CD4-positive, alpha-beta memory T cell (primary cell): Measurements from ENCODE around the gene ARID3A. TPM values are rescaled to one million over a fixed set of nuclear protein-coding genes. Genes with fewer than 3 reads are reported as not detected.
A peak's percentile ranks its signal among the peaks of the same experiment; 100 is the strongest.

Experiments
- CTCF ChIA-PET: fragments of 350-600 bp; sonication (Branson Sonifier 250); formaldehyde crosslinking; loops from one replicate; lab custom pipeline; 2021; ENCODE audit warnings: inconsistent platforms; ENCODE audit not compliant: partially characterized antibody; lab: Charles Lee
- POLR2A ChIA-PET: fragments of 350-600 bp; sonication (Branson Sonifier 250); formaldehyde crosslinking; loops from one replicate; lab custom pipeline; 2021; ENCODE audit not compliant: partially characterized antibody; lab: Charles Lee
- DNase-seq, 5 donors: peaks; one replicate each; pipeline versions ENCODE4 v3.0.0 to v3.0.0-alpha.2; 2020 to 2022; ENCODE audit warnings: mixed read lengths in 1 of 5
- H3K27ac ChIP-seq: one replicate; pipeline ENCODE4 v1.7.0; 2013; ENCODE audit warnings: low read depth, low read length
- H3K27me3 ChIP-seq: 2 replicates; pipeline ENCODE4 v1.7.0; 2013; ENCODE audit warnings: mild to moderate bottlenecking, low read length, moderate library complexity; ENCODE audit not compliant: insufficient read depth
- H3K36me3 ChIP-seq: 2 replicates; pipeline ENCODE4 v1.7.0; 2013; ENCODE audit warnings: mild to moderate bottlenecking, low read length, moderate library complexity; ENCODE audit not compliant: insufficient read depth
- H3K4me1 ChIP-seq: 2 replicates; pipeline ENCODE4 v1.7.0; 2013; ENCODE audit warnings: mild to moderate bottlenecking, low read length, moderate library complexity; ENCODE audit not compliant: insufficient read depth
- H3K4me3 ChIP-seq, 2 donors: one replicate each; pipeline ENCODE4 v1.7.0; 2013; ENCODE audit warnings: low read length in 2 of 2, mild to moderate bottlenecking in 1 of 2
- H3K9me3 ChIP-seq, 2 donors: one replicate each; pipeline ENCODE4 v1.7.0; 2013; ENCODE audit warnings: low read length in 2 of 2, control low read depth in 1 of 2; ENCODE audit not compliant: control insufficient read depth in 1 of 2
- H3K27ac Mint-ChIP-seq, 7 donors: one replicate each; pipeline ENCODE4 v1.8.0; 2020 to 2021; ENCODE audit warnings: mixed read lengths in 7 of 7, mild to moderate bottlenecking in 6 of 7, inconsistent platforms in 3 of 7, moderate library complexity in 3 of 7
- H3K27me3 Mint-ChIP-seq, 2 donors: one replicate each; pipeline ENCODE4 v1.8.0; 2020 to 2021; ENCODE audit warnings: mixed read lengths in 2 of 2
- H3K36me3 Mint-ChIP-seq, 2 donors: one replicate each; pipeline ENCODE4 v1.8.0; 2020 to 2021; ENCODE audit warnings: mixed read lengths in 2 of 2, inconsistent platforms in 1 of 2, mild to moderate bottlenecking in 1 of 2
- H3K4me1 Mint-ChIP-seq, 4 donors: one replicate each; pipeline ENCODE4 v1.8.0; 2020 to 2021; ENCODE audit warnings: mixed read lengths in 4 of 4, mild to moderate bottlenecking in 1 of 4
- H3K4me3 Mint-ChIP-seq, 8 donors: one replicate each; pipeline ENCODE4 v1.8.0; 2020 to 2021; ENCODE audit warnings: mixed read lengths in 8 of 8, mild to moderate bottlenecking in 7 of 8, moderate library complexity in 6 of 8, inconsistent platforms in 3 of 8
- H3K9me3 Mint-ChIP-seq, 8 donors: one replicate each; pipeline ENCODE4 v1.8.0; 2020 to 2021; ENCODE audit warnings: mixed read lengths in 8 of 8, mild to moderate bottlenecking in 5 of 8, inconsistent platforms in 3 of 8, moderate library complexity in 1 of 8
- intact Hi-C: fragments of 100-400 bp; cut with micrococcal nuclease; formaldehyde crosslinking; loops from one replicate; pipeline ENCODE4 v1.15.1; 2023
- polyA plus RNA-seq, 2 donors: library from polyadenylated mRNA; unstranded; fragments of 300-500 nt; fragmentation: Illumina TruSeq; gene quantifications; one replicate each; pipeline ENCODE4 v1.2.3, GENCODE V29; 2021
- total RNA-seq, 2 experiments: library from RNA; stranded (reverse); gene quantifications; one replicate each; pipeline ENCODE4 v1.2.3, GENCODE V29; 2021

Gene ARID3A
- total and polyA plus RNA-seq, 4 experiments from 2014 or later, result 0.27 to 9.6 (median 5.2) TPM

GRCh38 chr19:918481-919198 is 7.2 kb upstream of the ARID3A start:
- DNase-seq, result no peak
- H3K4me3 ChIP-seq, result no peak overlapping the region
- peak overlapping the region in 1 of 7 donors; percentile 79 for H3K27ac Mint-ChIP-seq
- peak overlapping the region; percentile 29 to 69 (median 49) for H3K4me3 Mint-ChIP-seq
- H3K27me3 Mint-ChIP-seq, result peaks cover 0 to 6% of the 10 kb centered on the region in 2 donors
- H3K27me3 ChIP-seq, result no peaks in the 10 kb centered on the region
- peaks cover 11 to 30% (median 21%) of the 10 kb centered on the region in 4 donors for H3K4me1 Mint-ChIP-seq
- no peak overlapping the region for H3K27ac ChIP-seq
- intact Hi-C loops, result no loop called here
- no peaks in the 10 kb centered on the region for H3K36me3 ChIP-seq
- CTCF ChIA-PET, result interaction anchor here (0.5 to 8.2 kb wide), 7 partner anchors 10 to 276 kb away, joined by 3 to 119 read pairs (median 4); partner anchors contain the start of genes MED16, RNU6-9 and WDR18
- POLR2A ChIA-PET, result interaction anchor here (1.2 to 7.9 kb wide), 7 partner anchors 10 to 109 kb away, joined by 3 to 88 read pairs (median 36); partner anchors contain the start of genes MED16, RNU6-9 and WDR18
- peaks cover 0 to 5% (median 0%) of the 10 kb centered on the region in 8 donors for H3K9me3 Mint-ChIP-seq
- H3K4me1 ChIP-seq, result peaks cover 47% of the 10 kb centered on the region
- H3K9me3 ChIP-seq, result no peaks in the 10 kb centered on the region
- peaks cover 0 to 3% of the 10 kb centered on the region in 2 donors for H3K36me3 Mint-ChIP-seq

- ChIA-PET CTCF (interaction anchor here (0.5 to 8.2 kb wide), 7 partner anchors 11 to 275 kb away, joined by 3 to 119 read pairs (median 7); partner anchors contain the start of gene WDR18), POLR2A (interaction anchor here (0.9 to 7.9 kb wide), 16 partner anchors 11 to 295 kb away, joined by 3 to 88 read pairs (median 5); partner anchors contain the start of genes MED16, RNU6-9 and WDR18)
- H3K27ac Mint-ChIP-seq, result peak overlapping the region in 1 of 7 donors; percentile 96
- peak overlapping the region; percentile 35 to 78 (median 50) for H3K4me3 Mint-ChIP-seq
- Histone ChIP-seq H3K4me3 (peak overlapping the region in 1 of 2 donors; percentile 51), H3K4me1 (peaks cover 45% of the 10 kb centered on the region), H3K36me3 (no peaks in the 10 kb centered on the region), H3K27me3 (no peaks in the 10 kb centered on the region), H3K27ac (peak overlapping the region; percentile 31), H3K9me3 (no peaks in the 10 kb centered on the region)
- peaks cover 9 to 31% (median 22%) of the 10 kb centered on the region in 4 donors for H3K4me1 Mint-ChIP-seq
- H3K36me3 Mint-ChIP-seq, result peaks cover 0 to 3% of the 10 kb centered on the region in 2 donors
- H3K27me3 Mint-ChIP-seq, result peaks cover 0 to 6% of the 10 kb centered on the region in 2 donors
- intact Hi-C loops, result loop anchor here (5.0 to 10.0 kb wide), 2 partner anchors 175 to 273 kb away; partner anchors contain the start of gene POLR2E
- DNase-seq, result peak in 4 of 5 donors; percentile 51 to 64 (median 54)
- peaks cover 0 to 5% (median 0%) of the 10 kb centered on the region in 8 donors for H3K9me3 Mint-ChIP-seq
Measured at GRCh38 chr19:919199-920050, 6.4 kb upstream of the ARID3A start.

GRCh38 chr19:920051-920864 is 5.6 kb upstream of the ARID3A start:
- no peaks in the 10 kb centered on the region for H3K9me3 ChIP-seq
- ChIA-PET CTCF (interaction anchor here (0.7 to 8.2 kb wide), 7 partner anchors 11 to 63 kb away, joined by 3 to 119 read pairs (median 7); partner anchors contain the start of genes MED16, RNU6-9 and WDR18), POLR2A (interaction anchor here (0.9 to 7.9 kb wide), 15 partner anchors 11 to 294 kb away, joined by 3 to 88 read pairs (median 5); partner anchors contain the start of genes MED16, RNU6-9 and WDR18)
- H3K4me1 ChIP-seq, result peaks cover 48% of the 10 kb centered on the region
- peak overlapping the region; percentile 31 for H3K27ac ChIP-seq
- DNase-seq, result peak; percentile 72 to 77 (median 74)
- peak overlapping the region; percentile 72 to 96 (median 79) for H3K4me3 Mint-ChIP-seq
- peaks cover 0 to 5% (median 0%) of the 10 kb centered on the region in 8 donors for H3K9me3 Mint-ChIP-seq
- H3K27me3 ChIP-seq, result no peaks in the 10 kb centered on the region
- H3K27me3 Mint-ChIP-seq, result peaks cover 0 to 4% of the 10 kb centered on the region in 2 donors
- intact Hi-C loops, result loop anchor here (5.0 to 10.0 kb wide), 2 partner anchors 175 to 272 kb away; partner anchors contain the start of gene POLR2E
- H3K4me1 Mint-ChIP-seq, result peaks cover 9 to 26% (median 18%) of the 10 kb centered on the region in 4 donors
- H3K36me3 Mint-ChIP-seq, result peaks cover 0 to 3% of the 10 kb centered on the region in 2 donors
- H3K4me3 ChIP-seq, result peak overlapping the region in 1 of 2 donors; percentile 51
- H3K27ac Mint-ChIP-seq, result peak overlapping the region; percentile 30 to 96 (median 76)
- H3K36me3 ChIP-seq, result no peaks in the 10 kb centered on the region

GRCh38 chr19:924553-925086 is 1.2 kb upstream of the ARID3A start:
- Mint-ChIP-seq H3K27me3 (peaks cover 0 to 2% of the 10 kb centered on the region in 2 donors), H3K4me3 (peak overlapping the region; percentile 61 to 87 (median 80)), H3K9me3 (peaks cover 0 to 5% (median 0%) of the 10 kb centered on the region in 8 donors), H3K36me3 (peaks cover 0 to 2% of the 10 kb centered on the region in 2 donors), H3K4me1 (peaks cover 9 to 23% (median 15%) of the 10 kb centered on the region in 4 donors), H3K27ac (peak overlapping the region in 3 of 7 donors; percentile 22 to 71 (median 37))
- H3K9me3 ChIP-seq, result no peaks in the 10 kb centered on the region
- DNase-seq, result no peak
- H3K36me3 ChIP-seq, result no peaks in the 10 kb centered on the region
- H3K27me3 ChIP-seq, result no peaks in the 10 kb centered on the region
- H3K4me3 ChIP-seq, result peak overlapping the region; percentile 47 to 91
- intact Hi-C loops, result loop anchor here (1.0 to 10.0 kb wide), 6 partner anchors 16 to 317 kb away; partner anchors contain the start of genes ATP5F1D, POLR2E and WDR18
- H3K27ac ChIP-seq, result peak overlapping the region; percentile 64
- CTCF ChIA-PET, result interaction anchor here (1.1 to 8.2 kb wide), 5 partner anchors 13 to 155 kb away, joined by 5 to 119 read pairs (median 43); partner anchors contain the start of gene WDR18
- H3K4me1 ChIP-seq, result peaks cover 28% of the 10 kb centered on the region
- POLR2A ChIA-PET, result interaction anchor here (0.6 to 7.9 kb wide), 8 partner anchors 12 to 163 kb away, joined by 3 to 88 read pairs (median 6); partner anchors contain the start of genes ARHGAP45, MED16, RNU6-9 and WDR18

GRCh38 chr19:925087-925525 is 729 bp upstream of the ARID3A start:
- H3K27ac ChIP-seq, result peak overlapping the region; percentile 64
- H3K9me3 ChIP-seq, result no peaks in the 10 kb centered on the region
- H3K4me3 ChIP-seq, result peak overlapping the region; percentile 47 to 91
- no peaks in the 10 kb centered on the region for H3K36me3 ChIP-seq
- H3K27me3 ChIP-seq, result no peaks in the 10 kb centered on the region
- CTCF ChIA-PET, result interaction anchor here (4.3 to 8.2 kb wide), 3 partner anchors 57 to 155 kb away, joined by 19 to 119 read pairs (median 118); partner anchors contain the start of gene WDR18
- peaks cover 0 to 2% of the 10 kb centered on the region in 2 donors for H3K27me3 Mint-ChIP-seq
- peaks cover 25% of the 10 kb centered on the region for H3K4me1 ChIP-seq
- H3K27ac Mint-ChIP-seq, result peak overlapping the region in 5 of 7 donors; percentile 37 to 88 (median 72)
- intact Hi-C loops, result loop anchor here (1.0 to 10.0 kb wide), 5 partner anchors 16 to 316 kb away; partner anchors contain the start of genes ATP5F1D, POLR2E and WDR18
- POLR2A ChIA-PET, result interaction anchor here (0.6 to 7.9 kb wide), 7 partner anchors 12 to 163 kb away, joined by 3 to 88 read pairs (median 6); partner anchors contain the start of genes ARHGAP45, MED16, RNU6-9 and WDR18
- peaks cover 0 to 5% (median 0%) of the 10 kb centered on the region in 8 donors for H3K9me3 Mint-ChIP-seq
- H3K36me3 Mint-ChIP-seq, result peaks cover 0 to 2% of the 10 kb centered on the region in 2 donors
- peaks cover 9 to 23% (median 15%) of the 10 kb centered on the region in 4 donors for H3K4me1 Mint-ChIP-seq
- peak in 1 of 5 donors; percentile 70 for DNase-seq
- peak overlapping the region; percentile 74 to 87 (median 82) for H3K4me3 Mint-ChIP-seq
